Cardiac septum (tissue), 1 donor: ENCODE results near the gene EEF1A2. TPM values are rescaled to one million over a fixed set of nuclear protein-coding genes. Genes with fewer than 3 reads are reported as not detected.

Experiments
- DNase-seq: peaks from one replicate; pipeline ENCODE4 v3.0.0-alpha.2; 2020; ENCODE audit warnings: low spot score
- intact Hi-C: fragments of 100-400 bp; cut with DNase I; formaldehyde crosslinking; loops from one replicate; pipeline ENCODE4 v1.14.0; 2022
- total RNA-seq: library from RNA; stranded (reverse); fragmentation: NEBNext Ultra II Directional; extraction: Animal tissue kit (Norgen Biotek cat#: 25700); gene quantifications from one replicate; pipeline ENCODE4 v1.2.1, GENCODE V29; 2021
- donor health status: DM: no; HTN: no; CAD: no.

Gene EEF1A2
- total RNA-seq, 1 donor from 2014 or later = 1,211 TPM

DNA sequence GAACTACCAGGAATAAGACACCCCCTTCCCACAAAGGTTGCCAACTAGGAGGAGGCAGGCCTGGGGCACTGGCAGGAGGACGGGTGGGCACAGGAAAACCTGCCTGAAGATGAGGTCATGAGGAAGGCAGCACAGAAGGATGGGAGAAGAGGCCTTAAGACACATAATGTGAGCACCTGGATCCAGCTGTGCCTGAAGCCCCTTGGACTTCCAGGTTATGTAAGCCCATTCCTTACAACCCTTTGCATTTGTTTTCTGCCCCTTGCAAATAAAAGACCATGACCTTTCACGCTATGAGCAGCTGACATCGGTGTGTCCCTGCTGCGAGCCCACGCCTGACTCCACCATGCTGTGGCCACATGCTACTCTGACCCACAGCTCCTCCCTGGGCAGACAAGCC is 49.9 kb downstream of the EEF1A2 start:
- no peak for DNase-seq
- intact Hi-C loops = no loop called here

DNA sequence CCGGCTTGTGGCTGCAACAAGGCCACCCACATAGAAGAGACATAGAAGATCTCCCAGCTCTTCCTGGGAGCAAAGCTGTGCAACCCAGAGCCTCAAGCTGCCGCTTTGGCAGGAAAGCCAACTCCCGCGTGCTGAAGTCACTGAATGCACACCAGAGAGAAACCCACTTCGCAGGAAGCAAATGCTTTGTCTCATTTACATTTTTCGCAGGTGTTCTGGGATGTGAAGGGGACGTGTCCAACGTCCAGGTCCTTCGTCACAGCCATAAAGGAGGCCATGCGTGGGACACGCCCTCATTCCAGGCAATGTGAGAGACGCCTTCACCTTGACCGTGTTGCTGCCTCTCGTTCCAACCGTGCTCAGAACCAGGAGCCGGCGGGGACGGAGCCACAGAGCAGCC is 50.9 kb downstream of the EEF1A2 start:
- DNase-seq = no peak

GRCh38 chr20:63447320-63447719 is 51.6 kb downstream of the EEF1A2 start:
- no peak for DNase-seq
- intact Hi-C loops = no loop called here

More for the DNA sequence above, 50.9 kb downstream of the EEF1A2 start:
- intact Hi-C loops = no loop called here

- intact Hi-C loops = no loop called here
Measured at GRCh38 chr20:63446216-63447024, 52.5 kb downstream of the EEF1A2 start.

GRCh38 chr20:63445075-63445734 is 53.7 kb downstream of the EEF1A2 start:
- DNase-seq = no peak
- intact Hi-C loops = no loop called here

More at GRCh38 chr20:63446216-63447024, 52.5 kb downstream of the EEF1A2 start:
- no peak for DNase-seq

DNA sequence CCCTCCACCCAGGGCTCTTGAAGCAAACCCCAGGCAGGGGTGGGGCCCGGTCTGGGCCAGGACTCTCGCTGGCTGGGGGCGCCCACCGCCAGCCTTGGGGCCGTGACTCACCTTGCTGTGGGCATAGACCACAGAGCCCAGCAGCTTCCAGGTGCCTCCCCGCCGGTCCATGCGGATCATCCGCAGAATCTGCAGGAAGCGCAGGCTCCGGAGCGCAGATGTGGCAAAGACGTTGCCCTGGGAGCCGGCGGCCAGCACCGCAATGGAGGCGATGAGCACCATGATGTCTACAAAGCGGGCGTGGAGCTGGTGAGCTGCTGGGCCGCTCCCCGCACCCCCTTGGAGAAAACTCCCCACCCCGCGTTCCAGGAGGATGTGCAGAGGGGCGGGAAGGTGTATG is 54.3 kb downstream of the EEF1A2 start:
- intact Hi-C loops = loop anchor here (5.0 kb wide), 2 partner anchors 48 to 73 kb away; no protein-coding TSS in a partner anchor
- DNase-seq = no peak

DNA sequence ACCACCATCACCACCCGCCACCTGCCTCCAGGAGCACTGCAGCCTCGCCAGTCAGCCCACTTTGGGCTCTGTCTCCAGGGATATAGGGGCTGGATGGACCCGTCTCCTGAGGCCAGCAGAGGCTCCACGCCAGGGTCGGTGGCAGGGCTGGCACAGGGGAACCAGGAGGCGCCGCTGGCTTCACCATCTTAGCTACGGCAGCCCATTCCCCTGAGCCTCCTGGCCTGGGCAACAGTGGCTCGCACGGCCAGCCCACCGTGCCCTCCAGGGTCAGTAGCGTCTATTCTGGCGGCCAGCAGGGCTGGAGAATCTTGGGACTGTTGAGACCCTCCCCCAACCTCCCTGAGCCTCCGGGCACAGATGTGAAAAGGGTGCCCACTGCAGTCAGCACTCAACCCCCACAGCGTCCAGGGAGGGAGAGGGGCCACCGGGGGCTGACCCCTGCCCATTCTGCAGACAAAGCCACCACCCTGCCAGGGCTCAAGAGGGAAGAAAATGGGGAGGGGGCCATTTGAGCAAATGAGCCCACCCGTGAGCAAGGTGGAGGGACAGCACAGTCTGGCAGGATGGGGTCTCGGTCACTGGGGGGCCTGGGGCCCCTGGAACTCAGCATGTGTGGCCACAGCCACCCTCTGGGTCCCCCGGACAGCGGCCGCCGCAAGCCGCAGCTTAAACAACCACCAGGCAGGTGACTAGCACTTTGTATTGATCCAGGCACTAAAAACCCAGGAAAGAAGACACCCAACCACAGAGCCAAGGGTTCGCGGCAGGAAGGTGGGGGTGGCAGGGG is 55.1 kb downstream of the EEF1A2 start:
- no peak for DNase-seq
- intact Hi-C loops = loop anchor here (5.0 kb wide), 2 partner anchors 48 to 74 kb away; no protein-coding TSS in a partner anchor

- no peak for DNase-seq
- intact Hi-C loops = loop anchor here (5.0 kb wide), 2 partner anchors 50 to 75 kb away; no protein-coding TSS in a partner anchor
Measured at GRCh38 chr20:63442100-63442493, 56.8 kb downstream of the EEF1A2 start.

DNA sequence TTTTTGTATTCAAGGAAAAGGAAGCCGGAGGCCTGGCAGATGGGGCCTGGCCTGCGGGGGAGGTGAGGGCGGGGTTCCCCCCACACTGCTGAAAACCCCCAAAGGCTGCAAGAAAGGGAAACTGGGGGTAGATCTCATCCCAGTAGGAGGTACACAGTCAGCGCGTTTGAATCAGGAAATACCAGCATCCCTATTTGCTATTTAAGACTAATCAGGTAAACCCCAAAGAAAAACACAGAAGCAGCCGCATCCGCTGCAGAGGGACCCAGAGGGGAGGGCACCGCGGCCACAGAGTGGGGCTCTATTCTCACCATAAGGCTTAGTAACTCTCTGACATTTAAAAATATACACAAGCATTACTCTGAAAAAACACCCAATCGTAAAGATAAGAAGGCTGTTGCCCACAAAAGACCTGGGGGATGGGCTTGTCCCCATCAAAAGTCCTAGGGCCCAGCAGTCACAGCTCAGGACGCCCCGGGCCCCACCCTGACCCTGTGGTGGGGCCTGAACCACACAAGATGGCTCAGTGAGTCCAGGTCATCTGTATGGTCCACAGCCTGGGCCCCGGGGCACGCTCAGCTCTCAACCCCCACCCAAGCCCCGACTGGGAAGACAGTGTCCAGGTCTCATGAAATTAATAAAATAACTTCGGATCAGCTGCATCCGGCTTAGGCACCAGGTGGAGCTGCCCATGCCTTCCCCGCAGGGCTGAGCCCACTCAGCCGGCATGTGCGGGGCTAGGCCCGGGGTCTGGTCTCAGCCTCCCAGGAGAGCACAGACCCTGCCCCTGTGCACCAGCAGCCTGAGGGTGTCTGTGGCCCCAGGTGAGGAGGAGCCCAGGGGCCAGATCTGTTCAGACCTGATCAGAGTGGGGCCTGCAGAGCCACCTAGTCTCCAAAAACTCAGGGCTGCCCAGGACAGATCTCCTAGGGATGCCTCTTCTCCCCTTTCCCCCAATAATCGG is 57.5 kb downstream of the EEF1A2 start:
- intact Hi-C loops = loop anchor here (5.0 kb wide), 2 partner anchors 51 to 76 kb away; no protein-coding TSS in a partner anchor
- DNase-seq = no peak

DNA sequence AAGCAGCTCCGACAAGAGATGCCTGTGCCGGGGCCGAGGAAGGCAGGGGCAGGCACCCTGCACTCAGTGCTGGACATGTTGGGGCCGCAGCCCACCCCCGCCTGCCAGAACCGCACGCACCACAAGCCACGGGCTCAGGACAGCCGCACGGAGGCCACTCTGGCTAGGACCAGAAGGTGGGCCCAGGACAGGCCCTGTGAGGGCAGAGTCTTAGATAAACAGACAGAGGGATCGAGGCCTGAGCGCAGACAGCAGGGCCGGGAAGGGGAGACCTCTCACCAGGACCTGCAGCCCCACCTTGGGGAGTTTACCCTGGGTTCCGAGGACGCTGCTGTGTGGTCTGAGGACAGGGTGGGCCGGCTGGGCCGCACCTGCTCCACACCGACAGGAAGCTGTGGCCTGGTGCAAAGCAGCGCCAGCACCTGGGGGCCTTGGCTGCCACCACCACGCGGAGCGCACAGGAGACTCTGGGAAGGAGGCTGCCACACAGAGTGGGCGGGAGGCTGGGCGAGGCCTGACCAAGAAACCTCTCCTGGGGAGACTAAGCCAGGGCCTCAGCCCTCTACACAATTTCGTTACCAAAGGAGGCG is 58.4 kb downstream of the EEF1A2 start:
- intact Hi-C loops = loop anchor here (5.0 kb wide), 2 partner anchors 52 to 77 kb away; no protein-coding TSS in a partner anchor
- no peak for DNase-seq

GRCh38 chr20:63439866-63440265 is 59.0 kb downstream of the EEF1A2 start:
- intact Hi-C loops = loop anchor here (5.0 kb wide), 2 partner anchors 52 to 77 kb away; no protein-coding TSS in a partner anchor

GRCh38 chr20:63438121-63438520 is 60.8 kb downstream of the EEF1A2 start:
- intact Hi-C loops = no loop called here

More at GRCh38 chr20:63439866-63440265, 59.0 kb downstream of the EEF1A2 start:
- DNase-seq = no peak

More at GRCh38 chr20:63438121-63438520, 60.8 kb downstream of the EEF1A2 start:
- DNase-seq = no peak

Other genes starting within 250 kb of the EEF1A2 start
- not detected for gene NKAIN4, start 244.6 kb downstream of the EEF1A2 start, total RNA-seq
- gene ARFGAP1, start 226.3 kb downstream of the EEF1A2 start, total RNA-seq = 49.5 TPM
- gene COL20A1, start 205.9 kb downstream of the EEF1A2 start, total RNA-seq = 0.22 TPM
- 0.16 TPM for gene CHRNA4, start 137.7 kb downstream of the EEF1A2 start, total RNA-seq
- gene KCNQ2, start 26.4 kb downstream of the EEF1A2 start, total RNA-seq = 0.86 TPM
- 438 TPM for gene PPDPF, start 21.7 kb upstream of the EEF1A2 start, total RNA-seq
- not detected for gene PTK6, start 38.3 kb upstream of the EEF1A2 start, total RNA-seq
- gene SRMS, start 48.7 kb upstream of the EEF1A2 start, total RNA-seq = not detected
- not detected for gene FNDC11, start 55.1 kb upstream of the EEF1A2 start, total RNA-seq
- 12.1 TPM for gene HELZ2, start 75.2 kb upstream of the EEF1A2 start, total RNA-seq
- 6.8 TPM for gene GMEB2, start 128.0 kb upstream of the EEF1A2 start, total RNA-seq
- gene STMN3, start 154.3 kb upstream of the EEF1A2 start, total RNA-seq = 8.8 TPM
- 10.5 TPM for gene RTEL1, start 159.2 kb upstream of the EEF1A2 start, total RNA-seq
- not detected for gene TNFRSF6B, start 197.6 kb upstream of the EEF1A2 start, total RNA-seq
- 40.3 TPM for gene ARFRP1, start 208.9 kb upstream of the EEF1A2 start, total RNA-seq
- gene ZGPAT, start 209.0 kb upstream of the EEF1A2 start, total RNA-seq = 16.7 TPM
- 5.0 TPM for gene LIME1, start 237.6 kb upstream of the EEF1A2 start, total RNA-seq
- gene SLC2A4RG, start 240.7 kb upstream of the EEF1A2 start, total RNA-seq = 67.8 TPM